Type B pancreatic cell (in vitro differentiated cells): ENCODE data around the gene ACOT11. TPM values are rescaled to one million over a fixed set of nuclear protein-coding genes. Genes with fewer than 3 reads are reported as not detected.

Experiments used
- DNase-seq: peaks from one replicate; pipeline ENCODE4 v3.0.0; 2021; ENCODE audit warnings: mixed read lengths; ENCODE audit not compliant: unreplicated experiment; ENCODE audit errors: extremely low spot score
- H3K27ac Mint-ChIP-seq: 2 replicates; pipeline ENCODE4 v1.8.0; 2021; ENCODE audit warnings: mild to moderate bottlenecking, mixed read lengths
- H3K27me3 Mint-ChIP-seq: 2 replicates; pipeline ENCODE4 v1.8.0; 2021; ENCODE audit warnings: mixed read lengths
- H3K36me3 Mint-ChIP-seq: 2 replicates; pipeline ENCODE4 v1.8.0; 2021; ENCODE audit warnings: mixed read lengths
- H3K4me1 Mint-ChIP-seq: one replicate; pipeline ENCODE4 v1.8.0; 2021; ENCODE audit warnings: mixed read lengths; ENCODE audit not compliant: unreplicated experiment
- H3K4me3 Mint-ChIP-seq: 2 replicates; pipeline ENCODE4 v1.8.0; 2021; ENCODE audit warnings: mild to moderate bottlenecking, mixed read lengths
- H3K9me3 Mint-ChIP-seq: 2 replicates; pipeline ENCODE4 v1.8.0; 2021; ENCODE audit warnings: mixed read lengths
- total RNA-seq: library from RNA; stranded (reverse); gene quantifications from 2 replicates; pipeline ENCODE4 v1.2.1, GENCODE V29; 2021; ENCODE audit warnings: low replicate concordance
- TF ChIP-seq, protein P1 (sequence below): fragments of 200-600 bp; sonication (generic); conservative IDR thresholded peaks from 2 replicates; pipeline ENCODE4 v1.5.0; 2021; ENCODE audit warnings: antibody characterized with exemption, mild to moderate bottlenecking

Gene ACOT11
- total RNA-seq, 1 donor from 2014 or later: 5.2 TPM

DNA sequence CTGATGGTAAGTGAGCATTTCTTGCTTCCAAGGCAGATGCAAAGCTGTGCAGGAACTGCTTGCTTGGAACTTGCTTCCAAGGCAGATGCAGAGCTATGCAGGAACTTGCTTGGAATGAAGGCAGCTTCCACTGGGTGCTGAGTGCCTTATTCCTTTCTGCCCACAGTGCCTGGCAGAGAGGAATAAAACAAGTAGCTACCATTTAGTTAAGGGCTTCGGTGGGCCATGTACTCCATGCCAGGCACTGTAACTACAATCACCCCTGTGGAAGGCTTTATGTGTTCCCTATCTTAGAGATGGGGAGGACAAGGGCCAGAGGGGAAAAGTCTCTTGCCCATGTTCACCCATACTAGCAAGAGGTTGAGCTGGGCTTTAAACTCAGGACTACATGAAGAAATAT lies 101.9 kb downstream of the ACOT11 start:
- Mint-ChIP-seq H3K36me3 (no peaks in the 10 kb centered on the region), H3K4me1 (peaks cover 11% of the 10 kb centered on the region), H3K9me3 (no peaks in the 10 kb centered on the region), H3K4me3 (no peak overlapping the region), H3K27ac (peak overlapping the region; percentile 53), H3K27me3 (peaks cover 4% of the 10 kb centered on the region)
- TF ChIP-seq, protein P1, sequence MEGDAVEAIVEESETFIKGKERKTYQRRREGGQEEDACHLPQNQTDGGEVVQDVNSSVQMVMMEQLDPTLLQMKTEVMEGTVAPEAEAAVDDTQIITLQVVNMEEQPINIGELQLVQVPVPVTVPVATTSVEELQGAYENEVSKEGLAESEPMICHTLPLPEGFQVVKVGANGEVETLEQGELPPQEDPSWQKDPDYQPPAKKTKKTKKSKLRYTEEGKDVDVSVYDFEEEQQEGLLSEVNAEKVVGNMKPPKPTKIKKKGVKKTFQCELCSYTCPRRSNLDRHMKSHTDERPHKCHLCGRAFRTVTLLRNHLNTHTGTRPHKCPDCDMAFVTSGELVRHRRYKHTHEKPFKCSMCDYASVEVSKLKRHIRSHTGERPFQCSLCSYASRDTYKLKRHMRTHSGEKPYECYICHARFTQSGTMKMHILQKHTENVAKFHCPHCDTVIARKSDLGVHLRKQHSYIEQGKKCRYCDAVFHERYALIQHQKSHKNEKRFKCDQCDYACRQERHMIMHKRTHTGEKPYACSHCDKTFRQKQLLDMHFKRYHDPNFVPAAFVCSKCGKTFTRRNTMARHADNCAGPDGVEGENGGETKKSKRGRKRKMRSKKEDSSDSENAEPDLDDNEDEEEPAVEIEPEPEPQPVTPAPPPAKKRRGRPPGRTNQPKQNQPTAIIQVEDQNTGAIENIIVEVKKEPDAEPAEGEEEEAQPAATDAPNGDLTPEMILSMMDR: no peak
- DNase-seq: no peak

DNA sequence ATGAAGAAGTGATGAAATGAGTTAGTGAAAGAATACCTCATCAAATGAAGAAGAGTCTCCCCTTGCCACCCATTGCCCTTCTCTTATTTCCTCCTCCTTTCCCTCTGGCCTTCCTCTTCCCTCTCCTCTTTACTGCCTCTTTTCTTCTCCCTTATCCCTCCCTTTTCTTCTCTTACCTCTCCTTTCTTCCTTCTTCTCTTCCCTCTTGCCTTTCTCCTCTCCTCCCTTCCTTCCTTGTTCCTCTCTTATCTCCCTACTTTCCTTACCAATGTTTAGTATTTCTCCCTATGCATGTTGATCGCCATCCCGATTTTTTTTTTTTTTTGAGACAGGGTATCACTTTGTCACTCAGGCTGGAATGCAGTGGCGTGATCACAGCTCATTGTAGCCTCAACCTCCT lies 102.4 kb downstream of the ACOT11 start:
- no peak overlapping the region for H3K27ac Mint-ChIP-seq
- peaks cover 4% of the 10 kb centered on the region for H3K27me3 Mint-ChIP-seq
- peaks cover 11% of the 10 kb centered on the region for H3K4me1 Mint-ChIP-seq
- H3K9me3 Mint-ChIP-seq: no peaks in the 10 kb centered on the region
- H3K36me3 Mint-ChIP-seq: no peaks in the 10 kb centered on the region
- DNase-seq: no peak
- TF ChIP-seq, protein P1: no peak
- H3K4me3 Mint-ChIP-seq: no peak overlapping the region

- no peak overlapping the region for H3K27ac Mint-ChIP-seq
- no peaks in the 10 kb centered on the region for H3K9me3 Mint-ChIP-seq
- DNase-seq: no peak
- H3K36me3 Mint-ChIP-seq: no peaks in the 10 kb centered on the region
- H3K4me1 Mint-ChIP-seq: peaks cover 11% of the 10 kb centered on the region
- H3K27me3 Mint-ChIP-seq: peaks cover 4% of the 10 kb centered on the region
- no peak overlapping the region for H3K4me3 Mint-ChIP-seq
- TF ChIP-seq, protein P1: no peak
These were observed 103.6 kb downstream of the ACOT11 start for GRCh38 chr1:54651608-54652007.

DNA sequence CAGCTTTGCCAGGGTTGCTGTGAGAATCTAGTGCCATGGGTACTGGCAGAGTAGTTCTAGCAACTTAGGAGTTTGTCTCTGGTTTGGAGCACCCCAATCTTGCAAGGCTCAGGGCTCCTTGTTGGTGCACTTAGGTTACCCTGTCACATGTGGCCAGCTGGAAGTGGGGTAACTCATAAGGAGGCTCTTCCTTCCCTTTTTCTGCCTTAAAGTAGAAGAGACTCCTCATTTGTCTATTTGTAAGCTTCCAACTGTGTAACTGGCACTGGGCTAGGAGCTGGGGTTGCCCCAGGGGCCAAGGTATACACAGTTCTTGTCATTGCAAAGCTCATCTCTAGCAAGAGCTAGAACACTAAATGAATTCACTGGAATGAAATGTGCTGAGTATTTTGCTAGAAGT lies 104.1 kb downstream of the ACOT11 start:
- no peak overlapping the region for H3K4me3 Mint-ChIP-seq
- H3K9me3 Mint-ChIP-seq: no peaks in the 10 kb centered on the region
- H3K27ac Mint-ChIP-seq: no peak overlapping the region
- peaks cover 11% of the 10 kb centered on the region for H3K4me1 Mint-ChIP-seq
- H3K36me3 Mint-ChIP-seq: no peaks in the 10 kb centered on the region
- TF ChIP-seq, protein P1: no peak
- peaks cover 4% of the 10 kb centered on the region for H3K27me3 Mint-ChIP-seq
- DNase-seq: no peak

- Mint-ChIP-seq H3K4me1 (peaks cover 11% of the 10 kb centered on the region), H3K9me3 (peaks cover 3% of the 10 kb centered on the region), H3K4me3 (no peak overlapping the region), H3K36me3 (no peaks in the 10 kb centered on the region), H3K27ac (no peak overlapping the region), H3K27me3 (peaks cover 4% of the 10 kb centered on the region)
- DNase-seq: no peak
- TF ChIP-seq, protein P1: no peak
These were observed 105.0 kb downstream of the ACOT11 start for GRCh38 chr1:54653036-54653435.
